Activated CD4-positive, alpha-beta T cell treated with anti-CD3 and anti-CD28 coated beads, Interleukin-2, amount 50 U/mL, for 16 hours (primary cell): ENCODE data around the gene FUT4.
"Not testable (repeated sequence)": the region's sequence is repeated elsewhere in the genome, so short reads cannot be mapped to it uniquely, and the experiment has no call there.

ENCODE experiments used
- DNase-seq: peaks from one replicate; pipeline ENCODE4 v3.0.0-alpha.2; 2020

Gene FUT4, protein sequence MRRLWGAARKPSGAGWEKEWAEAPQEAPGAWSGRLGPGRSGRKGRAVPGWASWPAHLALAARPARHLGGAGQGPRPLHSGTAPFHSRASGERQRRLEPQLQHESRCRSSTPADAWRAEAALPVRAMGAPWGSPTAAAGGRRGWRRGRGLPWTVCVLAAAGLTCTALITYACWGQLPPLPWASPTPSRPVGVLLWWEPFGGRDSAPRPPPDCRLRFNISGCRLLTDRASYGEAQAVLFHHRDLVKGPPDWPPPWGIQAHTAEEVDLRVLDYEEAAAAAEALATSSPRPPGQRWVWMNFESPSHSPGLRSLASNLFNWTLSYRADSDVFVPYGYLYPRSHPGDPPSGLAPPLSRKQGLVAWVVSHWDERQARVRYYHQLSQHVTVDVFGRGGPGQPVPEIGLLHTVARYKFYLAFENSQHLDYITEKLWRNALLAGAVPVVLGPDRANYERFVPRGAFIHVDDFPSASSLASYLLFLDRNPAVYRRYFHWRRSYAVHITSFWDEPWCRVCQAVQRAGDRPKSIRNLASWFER

DNA sequence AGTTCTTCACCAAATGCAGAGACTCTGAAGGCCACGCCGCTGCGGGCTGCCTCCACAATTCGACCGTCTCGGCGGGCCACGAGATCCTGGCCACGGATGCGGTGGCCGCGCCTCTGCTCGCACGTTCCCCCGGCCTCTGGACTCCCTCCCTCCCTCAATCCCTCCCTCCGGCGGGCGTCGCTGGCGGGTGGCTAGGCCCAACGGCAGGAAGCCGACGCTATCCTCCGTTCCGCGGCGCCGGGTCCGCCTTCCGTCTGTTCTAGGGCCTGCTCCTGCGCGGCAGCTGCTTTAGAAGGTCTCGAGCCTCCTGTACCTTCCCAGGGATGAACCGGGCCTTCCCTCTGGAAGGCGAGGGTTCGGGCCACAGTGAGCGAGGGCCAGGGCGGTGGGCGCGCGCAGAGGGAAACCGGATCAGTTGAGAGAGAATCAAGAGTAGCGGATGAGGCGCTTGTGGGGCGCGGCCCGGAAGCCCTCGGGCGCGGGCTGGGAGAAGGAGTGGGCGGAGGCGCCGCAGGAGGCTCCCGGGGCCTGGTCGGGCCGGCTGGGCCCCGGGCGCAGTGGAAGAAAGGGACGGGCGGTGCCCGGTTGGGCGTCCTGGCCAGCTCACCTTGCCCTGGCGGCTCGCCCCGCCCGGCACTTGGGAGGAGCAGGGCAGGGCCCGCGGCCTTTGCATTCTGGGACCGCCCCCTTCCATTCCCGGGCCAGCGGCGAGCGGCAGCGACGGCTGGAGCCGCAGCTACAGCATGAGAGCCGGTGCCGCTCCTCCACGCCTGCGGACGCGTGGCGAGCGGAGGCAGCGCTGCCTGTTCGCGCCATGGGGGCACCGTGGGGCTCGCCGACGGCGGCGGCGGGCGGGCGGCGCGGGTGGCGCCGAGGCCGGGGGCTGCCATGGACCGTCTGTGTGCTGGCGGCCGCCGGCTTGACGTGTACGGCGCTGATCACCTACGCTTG, at the start of gene FUT4:
Gene FUT4, plus strand, starts transcription at position 227 of the 951 bp plus-strand sequence. Its CDS starts 213 bp downstream, at position 440.
- DNase-seq: peak; percentile 83

DNA sequence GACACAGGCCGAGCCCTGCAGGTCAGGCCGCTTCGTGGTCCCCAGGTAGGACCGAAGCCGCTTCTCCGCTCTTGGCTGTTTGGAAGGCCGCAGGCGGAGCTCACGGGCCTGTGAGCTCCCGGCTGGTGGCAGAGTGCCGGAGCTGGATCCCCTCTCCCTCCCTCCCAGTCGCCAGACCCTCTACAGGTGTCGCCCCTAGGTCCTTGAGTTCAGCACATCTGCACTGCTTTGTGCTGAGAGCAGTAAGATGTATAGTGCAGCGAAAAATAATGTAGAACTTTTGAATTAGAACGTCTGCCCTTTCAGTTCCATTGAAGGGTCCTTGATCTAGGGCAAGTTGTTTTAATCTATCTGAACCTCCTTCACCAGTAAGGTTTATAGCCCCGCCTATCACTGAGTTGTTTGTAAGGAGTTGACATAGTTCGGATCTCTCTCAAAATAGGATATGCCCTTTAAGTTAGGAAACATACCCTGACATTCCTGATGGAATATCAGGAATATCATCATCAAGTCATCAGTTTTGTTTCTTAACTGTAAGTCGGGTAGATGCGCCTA, 49.5 kb upstream of the FUT4 start:
- no peak for DNase-seq

DNA sequence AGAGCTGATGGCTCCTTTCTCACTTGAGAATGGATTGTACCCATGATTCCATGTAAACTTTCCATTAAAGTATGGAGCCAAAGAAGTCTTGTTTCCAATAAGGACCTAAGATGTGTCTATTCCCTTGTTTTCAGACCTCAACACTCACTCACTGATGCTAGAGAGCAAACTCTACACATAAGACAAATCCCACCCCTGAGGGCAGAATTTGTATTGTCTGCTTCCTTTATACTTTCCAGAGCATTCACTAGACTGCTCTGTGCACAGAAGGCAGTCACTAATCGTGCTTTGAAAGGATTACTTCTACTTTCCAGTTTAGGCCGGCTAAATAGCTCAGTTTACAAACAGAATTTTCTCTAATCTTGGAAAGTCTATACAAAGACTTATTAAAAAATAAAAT, 43.5 kb upstream of the FUT4 start:
- DNase-seq: no peak

DNA sequence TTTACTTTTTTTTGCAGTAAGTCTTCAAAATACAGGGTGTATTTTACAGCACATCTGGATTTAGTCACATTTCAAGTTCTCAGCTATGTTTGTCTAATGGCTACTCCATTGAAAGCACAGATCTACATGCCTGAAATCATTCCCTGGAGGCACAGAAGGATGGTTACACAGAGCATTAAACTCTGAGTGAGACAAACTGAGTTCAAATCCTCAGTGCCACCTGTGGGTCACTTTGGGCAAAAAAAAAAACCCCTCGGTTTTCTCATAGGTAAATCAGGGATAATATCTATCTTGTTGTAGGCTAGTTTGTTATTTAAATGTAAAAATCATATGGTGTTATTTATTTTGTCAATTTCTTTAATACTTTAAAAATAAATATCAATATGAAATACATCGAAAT, 42.2 kb upstream of the FUT4 start:
- no peak for DNase-seq

DNA sequence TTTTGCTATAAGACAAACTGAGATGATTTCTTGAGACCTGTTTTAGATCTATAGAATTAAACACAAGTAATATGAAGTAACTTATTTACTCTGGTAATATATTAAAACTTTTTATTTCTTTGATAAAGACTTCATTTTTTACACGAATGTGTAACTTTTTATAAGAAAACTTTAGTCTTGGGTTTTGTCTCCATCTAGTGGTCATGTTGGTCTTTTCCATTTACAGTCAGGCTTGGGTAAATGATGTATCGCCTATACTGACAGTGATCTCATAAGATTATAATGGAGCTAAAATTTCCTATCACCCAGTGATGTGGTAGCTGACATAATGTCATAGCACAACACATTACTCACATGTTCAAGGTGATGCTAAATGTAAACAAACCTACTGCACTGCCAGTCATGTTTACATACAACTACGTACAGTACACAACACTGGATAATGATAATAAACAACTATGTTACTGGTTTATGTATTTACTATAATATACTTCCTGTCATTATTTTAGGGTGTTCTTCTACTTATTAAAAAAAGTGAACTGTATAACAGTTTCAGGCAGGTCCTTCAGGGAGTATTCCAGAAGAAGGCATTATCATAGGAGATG, 38.9 kb upstream of the FUT4 start:
- DNase-seq: peak; percentile 63

DNA sequence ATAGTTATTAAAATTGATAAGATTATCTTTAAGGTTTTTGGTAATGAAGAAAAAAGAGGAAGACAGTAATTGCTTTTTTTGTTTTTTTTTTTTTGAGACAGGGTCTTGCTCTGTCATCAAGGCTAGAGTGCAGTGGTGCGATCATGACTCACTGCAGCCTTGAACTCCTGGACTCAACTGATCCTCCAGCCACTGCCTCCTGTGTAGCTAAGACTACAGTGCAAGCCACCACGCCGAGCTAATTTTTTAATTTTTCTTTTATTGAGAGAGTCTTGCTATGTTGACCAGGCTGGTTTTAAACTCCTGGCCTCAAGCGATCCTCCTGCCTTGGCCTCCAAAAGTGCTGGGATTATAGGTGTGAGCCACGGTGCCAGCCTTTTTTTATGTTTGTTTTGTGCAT, 37.2 kb upstream of the FUT4 start:
- not testable (repeated sequence) for DNase-seq

DNA sequence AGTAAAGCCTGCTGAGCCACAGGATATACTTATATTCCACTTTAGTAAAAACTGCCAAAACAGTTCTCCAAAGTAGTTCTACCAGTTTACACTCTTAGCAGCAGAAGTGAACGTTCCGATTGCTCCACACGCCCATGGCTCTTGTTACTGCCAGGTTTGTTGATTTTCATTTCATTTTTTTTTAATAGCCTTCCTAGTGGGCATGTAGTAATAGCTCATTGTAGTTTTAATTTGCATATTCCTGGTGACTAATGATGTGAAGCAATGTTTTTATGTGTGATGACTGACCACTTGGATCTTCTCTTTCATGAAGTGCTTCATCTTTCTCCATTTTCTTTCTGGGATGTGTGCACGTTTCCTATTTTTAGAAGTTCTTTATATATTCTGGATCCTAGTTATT, 36.2 kb upstream of the FUT4 start:
- no peak for DNase-seq

DNA sequence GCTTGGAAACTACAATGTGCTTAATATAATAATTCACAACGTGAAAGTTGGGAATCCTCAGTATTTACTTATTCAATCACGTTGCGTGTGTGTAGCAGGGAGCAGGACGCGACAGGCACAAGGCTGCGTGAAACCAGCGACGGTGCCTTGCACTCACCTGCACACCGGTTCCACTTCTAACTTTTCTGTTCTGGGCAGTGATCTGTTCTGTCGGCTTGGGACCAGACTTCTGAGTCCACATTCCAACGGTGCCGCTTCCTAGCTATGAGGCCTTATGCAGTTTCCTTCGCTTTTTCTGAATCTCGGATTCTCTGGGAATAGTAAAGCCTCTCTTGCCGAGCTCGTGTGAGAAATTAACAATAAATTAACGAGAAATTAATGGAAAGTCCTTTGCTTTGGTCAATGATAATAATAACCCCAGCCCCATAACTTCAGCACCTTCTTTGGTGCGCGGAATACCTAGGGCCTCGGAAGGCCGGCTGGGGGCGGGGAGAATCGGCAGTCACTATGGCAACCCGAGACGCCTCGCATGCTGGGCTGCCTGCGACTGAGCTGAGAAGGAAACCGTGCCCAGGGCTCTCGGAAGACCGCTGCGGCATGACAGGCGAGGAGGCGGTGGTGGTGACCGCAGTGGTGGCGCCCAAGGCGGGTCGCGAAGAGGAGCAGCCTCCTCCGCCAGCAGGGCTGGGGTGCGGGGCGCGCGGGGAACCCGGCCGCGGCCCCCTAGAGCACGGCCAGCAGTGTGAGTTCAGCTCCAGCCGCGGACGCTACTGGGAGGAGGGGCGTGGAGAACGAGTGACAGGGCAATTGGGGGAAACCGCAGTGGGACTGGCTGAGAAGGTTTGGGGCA, 31.6 kb upstream of the FUT4 start, which contains the start of gene C11orf97:
Gene C11orf97, plus strand, starts transcription at position 530 of the 850 bp plus-strand sequence. Its CDS starts 68 bp downstream, at position 598.
- peak; percentile 55 for DNase-seq

DNA sequence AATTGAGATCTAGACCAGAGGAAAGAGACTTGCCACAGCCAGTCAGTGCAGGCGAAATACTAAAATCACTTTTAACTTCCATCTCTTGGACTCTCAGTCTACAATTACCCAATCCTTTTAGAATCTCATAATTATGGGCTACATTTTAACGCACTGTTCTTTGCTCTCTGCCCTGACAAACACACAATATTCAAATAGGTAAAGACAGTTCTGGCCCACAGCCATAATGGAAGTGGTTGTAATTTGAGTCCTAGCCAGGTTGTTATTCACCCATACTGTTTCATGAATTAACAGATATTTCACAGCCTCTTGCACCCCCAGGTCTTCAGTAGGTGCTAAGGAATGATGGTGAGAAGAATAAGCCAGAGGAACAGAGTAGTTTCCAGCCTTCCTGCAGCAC, 30.6 kb upstream of the FUT4 start:
- DNase-seq: no peak

DNA sequence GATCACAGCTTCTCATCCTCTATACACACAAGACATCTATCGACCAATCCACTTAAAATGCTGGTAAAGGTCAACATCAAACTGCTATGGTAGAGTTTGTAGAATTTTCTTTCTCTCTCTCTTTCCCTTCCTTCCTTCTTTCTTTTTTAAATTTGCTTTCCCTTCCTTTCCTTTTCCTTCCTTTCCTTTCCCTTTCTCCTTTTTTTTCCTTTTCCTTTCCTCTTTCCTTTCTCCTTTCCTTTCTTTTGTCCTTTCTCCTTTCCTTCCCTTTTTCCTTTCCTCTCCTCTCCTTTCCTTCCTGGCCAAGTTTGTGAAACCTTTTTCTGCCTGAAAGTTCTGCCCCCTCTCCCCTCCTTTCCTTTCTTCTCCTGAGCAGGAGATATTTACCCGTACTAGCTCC, 28.3 kb upstream of the FUT4 start:
- no peak for DNase-seq

DNA sequence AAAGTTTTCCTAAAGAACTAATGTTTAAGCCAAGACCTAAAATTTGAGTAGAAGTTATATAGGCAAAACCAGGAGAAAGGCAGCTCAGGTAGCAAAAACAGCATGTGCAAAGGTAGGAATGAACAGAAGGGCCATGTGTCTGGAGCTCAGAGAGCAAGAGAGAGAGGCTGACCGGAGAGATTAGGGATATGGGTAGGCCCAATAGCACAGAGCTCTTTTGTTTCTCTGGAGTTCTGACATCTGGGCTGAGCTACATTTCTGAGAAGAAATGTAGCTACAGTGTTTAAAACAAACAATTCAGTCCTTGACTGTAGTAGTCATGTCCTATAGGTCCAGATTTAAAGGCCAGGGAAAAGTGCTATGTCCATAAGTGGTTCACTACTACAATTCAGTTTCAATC, 27.0 kb upstream of the FUT4 start:
- no peak for DNase-seq

DNA sequence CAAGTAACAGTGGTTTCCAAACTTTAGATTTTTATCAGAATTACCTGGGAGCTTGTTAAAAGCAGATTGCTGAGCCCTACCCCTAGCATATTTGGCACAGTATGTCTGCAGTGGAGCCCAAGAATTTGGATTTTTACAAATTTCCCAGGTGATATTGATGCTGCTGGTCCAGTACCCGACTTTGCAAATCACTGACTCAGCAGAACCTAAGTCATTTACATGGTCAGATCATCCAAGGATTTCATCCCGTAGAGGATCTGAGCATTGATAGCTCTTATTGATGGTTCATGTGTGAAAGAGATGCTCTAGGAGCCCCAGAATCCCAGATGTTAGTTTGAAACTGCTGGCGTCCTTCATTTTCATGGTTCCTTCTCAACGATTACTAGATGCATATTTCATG, 25.4 kb upstream of the FUT4 start:
- DNase-seq: no peak

DNA sequence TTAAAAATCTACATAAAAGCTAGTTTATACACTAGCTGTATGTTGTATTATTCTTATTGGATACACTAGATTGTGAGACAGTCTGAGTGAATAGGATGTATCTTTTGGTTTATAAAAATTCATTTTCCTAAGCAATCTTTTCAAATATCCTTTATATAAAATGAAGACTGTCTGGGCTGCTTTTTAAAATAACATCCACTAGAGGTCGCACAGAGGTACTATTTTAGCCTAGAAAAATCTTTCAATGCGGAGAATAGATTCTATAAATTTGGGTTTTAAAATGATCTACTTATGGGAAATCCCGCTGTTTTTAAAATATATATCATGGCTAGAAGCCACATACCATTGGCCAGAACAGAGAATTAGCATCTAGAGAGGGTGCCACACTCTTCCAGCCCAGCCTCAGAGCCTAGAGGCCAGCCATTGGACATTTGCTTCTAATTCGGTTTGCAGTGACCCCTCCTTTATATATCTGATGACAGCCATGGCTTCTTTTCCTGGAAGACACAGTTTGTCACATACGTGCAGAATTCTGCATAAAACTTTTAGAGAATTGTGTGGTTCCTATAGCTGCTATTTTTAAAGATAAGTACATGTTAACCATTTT, 24.1 kb upstream of the FUT4 start:
- peak; percentile 25 for DNase-seq

DNA sequence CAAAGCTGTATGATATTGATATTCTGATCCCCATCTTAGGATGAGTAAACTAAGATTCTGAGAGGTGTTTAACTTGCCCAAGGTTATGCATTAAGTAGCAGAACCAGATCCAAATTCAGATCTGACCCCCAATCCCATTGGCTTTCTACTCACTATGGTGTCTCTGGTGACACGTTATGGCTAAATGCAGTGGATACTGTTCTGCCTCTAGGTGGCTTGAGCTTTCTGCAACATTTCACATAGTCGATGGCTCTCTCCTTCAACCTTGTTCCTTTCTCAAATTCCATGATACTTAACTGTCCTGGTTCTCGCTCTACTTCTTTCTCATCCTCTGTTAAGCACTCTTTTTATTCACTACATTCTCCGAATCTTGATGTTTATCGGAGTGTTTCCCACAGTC, 22.0 kb upstream of the FUT4 start:
- no peak for DNase-seq

DNA sequence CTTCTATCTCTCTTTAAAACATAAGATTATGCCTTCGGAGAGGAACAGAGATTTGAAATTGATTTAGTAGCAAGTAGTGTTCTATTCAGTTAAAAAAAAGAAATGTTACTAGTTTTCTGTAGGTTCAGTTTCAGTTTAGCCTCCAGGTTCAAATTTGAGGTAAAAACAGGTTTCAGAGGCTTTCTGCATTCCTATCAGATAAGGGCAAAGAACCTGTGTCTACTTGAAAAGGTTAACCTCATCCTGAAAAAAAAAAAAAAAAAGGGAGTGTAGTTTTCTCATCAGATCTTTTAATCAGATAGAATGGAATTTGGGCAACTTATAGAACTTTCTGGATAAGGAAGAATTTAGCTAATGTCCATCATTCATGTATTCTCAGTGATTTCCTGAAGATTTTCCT, 19.4 kb upstream of the FUT4 start:
- no peak for DNase-seq

DNA sequence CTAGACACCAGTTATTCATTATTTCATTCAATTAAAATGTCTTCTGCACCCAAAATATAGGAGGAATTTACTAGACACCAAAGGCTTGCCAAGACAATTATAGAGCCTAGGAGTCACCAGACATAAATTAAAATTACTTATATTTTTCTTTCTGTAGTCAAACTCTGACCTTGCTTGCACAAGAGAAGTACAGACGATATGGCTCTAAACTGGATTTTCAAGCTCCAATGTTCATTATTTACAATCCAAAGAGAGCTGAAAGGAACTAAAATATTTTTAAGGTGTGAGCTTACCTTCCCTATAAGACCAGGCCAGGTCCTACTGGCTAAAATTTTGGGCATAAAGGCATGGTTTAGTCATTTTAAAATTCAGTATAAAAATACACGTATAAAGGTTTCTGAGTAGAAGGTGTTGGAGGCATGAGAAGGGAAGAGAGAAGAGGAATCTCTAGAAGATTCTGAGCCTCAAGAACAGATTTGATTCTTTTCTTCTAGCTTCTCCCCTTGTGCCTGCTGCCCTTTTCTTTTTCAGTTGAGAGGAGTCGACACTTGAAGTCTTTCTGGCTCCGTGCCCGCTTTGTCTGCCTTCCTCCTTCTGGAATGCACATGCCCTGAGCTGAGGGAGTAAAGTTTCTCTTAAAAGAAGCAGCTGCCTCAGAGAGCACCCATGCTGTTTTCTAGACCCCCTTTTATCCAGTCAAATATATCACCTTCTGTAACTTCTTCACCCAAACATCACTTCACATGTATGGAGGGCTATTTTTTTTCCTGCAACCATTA, 18.0 kb upstream of the FUT4 start:
- DNase-seq: no peak

DNA sequence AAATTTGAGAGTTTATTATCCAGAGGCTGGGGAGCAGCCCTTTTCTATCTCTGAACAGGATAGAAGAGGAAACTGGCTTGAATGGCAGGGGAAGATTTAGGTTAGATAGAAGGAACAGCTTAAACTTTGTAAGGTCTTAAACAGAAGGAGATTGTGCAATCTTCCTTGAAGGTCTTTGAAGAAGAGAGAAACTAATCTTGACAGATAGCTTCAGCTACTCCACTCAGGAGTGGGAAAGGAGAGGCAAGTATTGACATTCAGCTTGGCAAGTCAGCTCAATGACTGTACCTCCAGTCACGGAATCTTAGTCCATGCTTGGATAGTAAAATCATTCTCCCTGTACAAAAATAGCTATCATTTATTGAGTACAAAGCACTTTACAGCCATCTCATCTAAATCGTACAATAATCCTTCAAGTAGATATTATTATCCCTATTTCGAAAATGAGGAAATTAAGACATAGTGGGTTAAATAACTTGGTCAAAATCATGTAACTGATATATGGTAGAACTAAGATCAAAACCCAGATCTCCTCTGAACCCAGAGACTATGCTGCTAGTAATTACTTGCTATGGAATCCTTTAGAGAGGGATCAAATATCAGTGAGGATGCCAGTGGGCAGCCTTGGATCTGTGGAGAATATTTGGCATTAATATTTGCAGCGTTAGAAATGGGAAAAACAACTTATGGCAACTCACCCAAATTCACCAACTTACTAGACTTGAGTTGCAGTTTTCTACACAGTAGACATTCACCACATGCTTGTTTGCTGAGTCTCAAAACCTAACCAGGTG, 16.9 kb upstream of the FUT4 start:
- DNase-seq: no peak

DNA sequence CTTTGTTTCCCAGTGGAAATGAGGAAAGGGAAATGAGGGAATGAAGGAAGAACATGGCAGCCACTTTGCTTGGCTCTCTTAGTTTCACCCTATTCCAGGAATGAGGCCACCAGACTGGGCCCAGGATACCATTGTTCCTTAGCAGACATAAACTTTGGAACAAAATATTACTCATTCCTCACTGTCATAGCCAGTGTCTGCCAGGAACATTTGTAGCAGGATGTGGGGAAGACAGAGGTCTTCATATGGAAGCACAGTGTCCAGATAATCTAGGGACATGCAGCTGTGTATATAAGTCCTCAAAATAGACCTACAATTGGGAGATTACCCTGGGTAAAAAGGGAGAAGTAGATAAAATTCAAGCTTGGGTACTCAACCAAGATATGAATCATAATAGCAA, 15.2 kb upstream of the FUT4 start:
- no peak for DNase-seq

DNA sequence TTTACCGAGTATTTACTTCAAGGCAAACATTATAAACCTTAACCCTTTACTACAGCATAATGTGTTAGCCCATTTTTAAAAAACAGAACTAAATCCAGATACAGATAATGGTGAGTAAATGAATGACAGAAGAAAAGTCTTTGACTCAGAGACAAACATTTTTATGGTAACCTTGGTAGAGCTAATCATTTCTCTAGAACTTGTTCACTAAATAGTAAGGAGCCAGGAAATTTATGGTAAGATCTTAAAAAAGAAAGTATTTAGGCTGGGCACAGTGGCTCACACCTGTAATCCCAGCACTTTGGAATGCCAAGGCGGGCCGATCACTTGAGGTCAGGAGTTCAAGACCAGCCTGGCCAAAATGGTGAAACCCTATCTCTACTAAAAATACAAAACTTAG, 11.5 kb upstream of the FUT4 start:
- DNase-seq: no peak

DNA sequence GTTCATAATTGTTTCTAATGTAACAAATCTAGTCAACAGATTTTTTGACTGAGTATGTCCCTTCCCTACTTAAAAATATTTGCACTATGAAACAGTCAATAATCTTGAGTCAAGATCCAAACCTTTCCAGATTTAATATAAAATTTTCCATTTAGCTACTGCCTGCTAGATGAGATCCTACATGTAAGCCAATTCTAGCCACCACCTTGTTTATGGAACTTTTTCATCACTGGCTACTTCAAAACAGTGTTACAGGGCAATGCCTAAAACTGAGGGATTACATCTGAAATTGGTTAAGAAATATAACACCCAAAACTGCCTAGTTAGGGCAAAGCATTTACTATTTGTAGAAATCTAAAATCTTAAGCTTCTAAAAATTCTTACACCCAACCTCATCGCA, 10.5 kb upstream of the FUT4 start:
- no peak for DNase-seq
